ENCODE measurements around the gene RUFY2. TPM values are rescaled to one million over a fixed set of nuclear protein-coding genes. Genes with fewer than 3 reads are reported as not detected.
A peak's percentile ranks its signal among the peaks of the same experiment; 100 is the strongest.
"Not testable (repeated sequence)": the region's sequence is repeated elsewhere in the genome, so short reads cannot be mapped to it uniquely, and the experiment has no call there.

Gene RUFY2, protein sequence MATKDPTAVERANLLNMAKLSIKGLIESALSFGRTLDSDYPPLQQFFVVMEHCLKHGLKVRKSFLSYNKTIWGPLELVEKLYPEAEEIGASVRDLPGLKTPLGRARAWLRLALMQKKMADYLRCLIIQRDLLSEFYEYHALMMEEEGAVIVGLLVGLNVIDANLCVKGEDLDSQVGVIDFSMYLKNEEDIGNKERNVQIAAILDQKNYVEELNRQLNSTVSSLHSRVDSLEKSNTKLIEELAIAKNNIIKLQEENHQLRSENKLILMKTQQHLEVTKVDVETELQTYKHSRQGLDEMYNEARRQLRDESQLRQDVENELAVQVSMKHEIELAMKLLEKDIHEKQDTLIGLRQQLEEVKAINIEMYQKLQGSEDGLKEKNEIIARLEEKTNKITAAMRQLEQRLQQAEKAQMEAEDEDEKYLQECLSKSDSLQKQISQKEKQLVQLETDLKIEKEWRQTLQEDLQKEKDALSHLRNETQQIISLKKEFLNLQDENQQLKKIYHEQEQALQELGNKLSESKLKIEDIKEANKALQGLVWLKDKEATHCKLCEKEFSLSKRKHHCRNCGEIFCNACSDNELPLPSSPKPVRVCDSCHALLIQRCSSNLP
- 10 to 100 TPM; 27.5 to 44.0 TPM for total RNA-seq

DNA sequence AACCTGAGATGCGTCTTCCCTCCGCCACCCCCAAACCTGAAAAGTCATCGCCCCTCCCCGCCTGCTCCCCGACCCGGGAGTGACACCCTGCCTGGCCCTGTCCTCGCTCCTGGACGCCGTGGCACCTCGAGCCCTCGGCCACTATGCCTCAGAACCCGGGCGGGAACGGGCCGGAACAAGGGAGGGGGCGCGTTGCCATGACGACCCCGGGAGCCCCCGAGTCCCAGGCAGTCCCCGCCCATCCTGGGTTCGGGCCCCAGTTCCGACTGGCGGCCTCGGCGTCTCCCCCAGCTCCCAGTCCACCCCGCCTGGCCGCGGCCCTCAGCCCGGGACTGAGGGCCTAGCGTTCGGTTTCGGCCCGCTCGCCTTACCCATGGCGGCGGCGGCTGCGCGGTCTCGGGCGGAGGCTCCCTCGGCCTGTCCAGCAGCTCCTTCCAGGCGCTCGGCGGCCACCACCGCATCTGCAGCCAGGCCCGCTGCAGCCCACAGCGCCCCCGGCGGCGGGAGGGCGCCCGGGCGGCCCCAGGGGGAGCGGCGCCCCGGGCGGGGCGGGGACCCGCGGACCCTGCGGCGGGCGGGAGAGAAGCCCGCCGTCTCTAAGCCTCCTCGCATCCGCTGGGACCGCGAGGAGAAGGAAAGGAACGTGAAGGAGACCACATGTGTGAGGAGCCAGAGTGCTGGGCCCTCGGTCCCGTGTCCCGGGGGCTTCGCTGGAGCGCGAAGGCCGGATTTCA, at the start of gene RUFY2:
RUFY2 (minus strand) TSS at position 463 of the 734 bp plus-strand sequence; CDS start at position 375, 88 bp downstream.
- ATAC-seq (ENCODE audit: insufficient number of reproducible peaks, low FRiP score, low read depth): peak; percentile 67
- Histone ChIP-seq H3K9me3 (no peaks in the 10 kb centered on the region), H3K4me1 (ENCODE audit: control insufficient read depth in 1 of 2, low read depth in 2 of 2) (peaks cover 6 to 23% of the 10 kb centered on the region in 2 donors), H3K36me3 (no peaks in the 10 kb centered on the region), H3K4me3 (peak within 1 kb of the TSS; percentile 98), H3K27ac (peak within 1 kb of the TSS; percentile 83 to 88), H3K27me3 (replicated peaks; ENCODE audit: insufficient read depth) (no peaks in the 10 kb centered on the region)
- TF ChIP-seq, protein P1, sequence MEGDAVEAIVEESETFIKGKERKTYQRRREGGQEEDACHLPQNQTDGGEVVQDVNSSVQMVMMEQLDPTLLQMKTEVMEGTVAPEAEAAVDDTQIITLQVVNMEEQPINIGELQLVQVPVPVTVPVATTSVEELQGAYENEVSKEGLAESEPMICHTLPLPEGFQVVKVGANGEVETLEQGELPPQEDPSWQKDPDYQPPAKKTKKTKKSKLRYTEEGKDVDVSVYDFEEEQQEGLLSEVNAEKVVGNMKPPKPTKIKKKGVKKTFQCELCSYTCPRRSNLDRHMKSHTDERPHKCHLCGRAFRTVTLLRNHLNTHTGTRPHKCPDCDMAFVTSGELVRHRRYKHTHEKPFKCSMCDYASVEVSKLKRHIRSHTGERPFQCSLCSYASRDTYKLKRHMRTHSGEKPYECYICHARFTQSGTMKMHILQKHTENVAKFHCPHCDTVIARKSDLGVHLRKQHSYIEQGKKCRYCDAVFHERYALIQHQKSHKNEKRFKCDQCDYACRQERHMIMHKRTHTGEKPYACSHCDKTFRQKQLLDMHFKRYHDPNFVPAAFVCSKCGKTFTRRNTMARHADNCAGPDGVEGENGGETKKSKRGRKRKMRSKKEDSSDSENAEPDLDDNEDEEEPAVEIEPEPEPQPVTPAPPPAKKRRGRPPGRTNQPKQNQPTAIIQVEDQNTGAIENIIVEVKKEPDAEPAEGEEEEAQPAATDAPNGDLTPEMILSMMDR (IDR thresholded peaks at IDR 0.05): peak; percentile 54
- peak; percentile 29 for DNase-seq (ENCODE audit: low spot score)

DNA sequence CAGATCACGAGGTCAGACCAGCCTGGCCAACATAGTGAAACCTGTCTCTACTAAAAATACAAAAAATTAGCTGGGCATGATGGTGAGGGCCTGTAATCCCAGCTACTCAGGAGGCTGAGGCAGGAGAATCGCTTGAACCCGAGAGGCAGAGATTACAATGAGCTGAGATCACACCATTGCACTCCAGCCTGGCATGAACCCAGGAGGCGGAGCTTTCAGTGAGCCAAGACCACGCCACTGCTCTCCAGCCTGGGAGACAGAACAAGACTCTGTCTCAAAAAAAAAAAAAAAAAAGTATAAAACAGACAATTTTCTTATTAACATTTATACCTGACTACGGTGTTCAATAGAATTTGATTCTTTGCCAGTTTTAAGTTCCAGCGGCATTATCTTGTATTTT, 42.6 kb upstream of the RUFY2 start:
- ATAC-seq (ENCODE audit: insufficient number of reproducible peaks, low FRiP score, low read depth); DNase-seq (ENCODE audit: low spot score): not testable (repeated sequence)

DNA sequence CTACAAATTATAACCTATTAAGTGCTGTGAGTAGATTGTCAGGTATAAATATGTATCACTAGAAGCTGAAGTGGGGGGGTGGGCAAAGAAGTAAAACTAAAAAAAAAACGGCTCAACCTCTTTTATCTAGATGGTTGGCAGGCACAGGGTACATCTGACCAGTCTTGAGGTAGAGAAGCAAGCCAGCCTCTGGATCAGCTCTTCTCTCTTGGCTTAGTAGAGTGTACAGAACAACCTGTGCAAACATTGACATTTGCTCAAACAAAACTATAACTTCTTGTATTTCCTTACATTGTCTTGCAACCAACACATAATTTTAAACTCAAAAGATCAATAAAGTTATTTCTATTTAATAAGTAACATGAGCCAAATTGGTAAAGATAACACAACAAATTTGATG, 39.1 kb upstream of the RUFY2 start:
- no peak for DNase-seq (ENCODE audit: low spot score)
- Histone ChIP-seq H3K27ac (no peak overlapping the region), H3K9me3 (no peaks in the 10 kb centered on the region), H3K4me3 (no peak overlapping the region), H3K36me3 (no peaks in the 10 kb centered on the region), H3K27me3 (replicated peaks; ENCODE audit: insufficient read depth) (no peaks in the 10 kb centered on the region), H3K4me1 (ENCODE audit: control insufficient read depth in 1 of 2, low read depth in 2 of 2) (no peaks in the 10 kb centered on the region)
- no peak for ATAC-seq (ENCODE audit: insufficient number of reproducible peaks, low FRiP score, low read depth)
- TF ChIP-seq, protein P1 (IDR thresholded peaks at IDR 0.05): no peak

More for the DNA sequence above, 42.6 kb upstream of the RUFY2 start:
- H3K9me3 ChIP-seq; H3K27ac ChIP-seq; H3K4me1 ChIP-seq (ENCODE audit: control insufficient read depth in 1 of 2, low read depth in 2 of 2); H3K27me3 ChIP-seq (replicated peaks; ENCODE audit: insufficient read depth); H3K4me3 ChIP-seq; H3K36me3 ChIP-seq: not testable (repeated sequence)

DNA sequence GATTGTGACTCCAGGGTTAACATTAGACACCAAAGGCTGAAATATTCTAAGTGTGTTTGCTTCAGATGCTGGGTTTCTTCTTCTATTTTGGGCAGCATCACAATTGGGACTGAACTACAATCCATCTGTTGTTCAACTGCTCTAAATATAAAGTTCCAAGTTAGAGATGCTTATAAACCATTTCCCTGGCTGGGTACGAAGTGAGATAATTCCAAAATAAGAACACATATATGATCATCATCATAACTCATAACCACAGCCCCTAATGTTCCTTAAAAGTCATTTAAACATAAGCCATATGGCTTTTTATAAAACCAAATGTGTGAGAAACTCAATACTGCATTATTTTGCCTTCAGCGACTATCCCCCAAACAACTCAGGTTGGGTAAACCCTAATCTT, 35.9 kb upstream of the RUFY2 start:
- DNase-seq (ENCODE audit: low spot score): no peak
- no peak overlapping the region for H3K27ac ChIP-seq
- ATAC-seq (ENCODE audit: insufficient number of reproducible peaks, low FRiP score, low read depth): no peak
- H3K9me3 ChIP-seq: no peaks in the 10 kb centered on the region
- no peak overlapping the region for H3K4me3 ChIP-seq
- TF ChIP-seq, protein P1 (IDR thresholded peaks at IDR 0.05): no peak
- H3K27me3 ChIP-seq (replicated peaks; ENCODE audit: insufficient read depth): no peaks in the 10 kb centered on the region
- H3K36me3 ChIP-seq: no peaks in the 10 kb centered on the region
- no peaks in the 10 kb centered on the region for H3K4me1 ChIP-seq (ENCODE audit: control insufficient read depth in 1 of 2, low read depth in 2 of 2)

DNA sequence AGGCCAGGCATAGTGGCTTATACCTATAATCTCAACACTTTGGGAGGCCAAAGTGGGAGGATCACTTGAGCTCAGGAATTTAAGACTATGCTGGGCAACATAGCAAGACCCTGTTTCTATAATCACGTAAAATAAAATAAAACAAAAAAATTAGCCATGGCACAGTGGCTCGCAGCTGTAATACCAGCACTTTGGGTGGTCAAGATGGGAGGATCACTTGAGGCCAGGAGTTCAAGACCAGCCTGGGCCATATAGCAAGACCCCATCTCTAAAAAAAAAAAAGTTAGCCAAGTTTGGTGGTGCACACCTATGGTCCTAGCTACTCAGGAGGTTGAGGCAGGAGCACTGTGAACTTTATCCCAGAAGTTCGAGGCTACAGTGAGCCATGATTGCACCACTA, 33.8 kb upstream of the RUFY2 start:
- ATAC-seq (ENCODE audit: insufficient number of reproducible peaks, low FRiP score, low read depth) (no peak), DNase-seq (ENCODE audit: low spot score) (no peak)
- H3K36me3 ChIP-seq: no peaks in the 10 kb centered on the region
- TF ChIP-seq, protein P1 (IDR thresholded peaks at IDR 0.05): no peak
- no peak overlapping the region for H3K4me3 ChIP-seq
- no peaks in the 10 kb centered on the region for H3K4me1 ChIP-seq (ENCODE audit: control insufficient read depth in 1 of 2, low read depth in 2 of 2)
- H3K9me3 ChIP-seq: no peaks in the 10 kb centered on the region
- no peaks in the 10 kb centered on the region for H3K27me3 ChIP-seq (replicated peaks; ENCODE audit: insufficient read depth)
- H3K27ac ChIP-seq: no peak overlapping the region
